HCT116 (cell line): Measurements from ENCODE around the gene GLO1. TPM values are rescaled to one million over a fixed set of nuclear protein-coding genes. Genes with fewer than 3 reads are reported as not detected.

Experiments
- ATAC-seq: fragments of 200-7000 bp; cut with Tn5 transposase; 2 replicates; pipeline ENCODE4 v1.9.1; 2020; ENCODE audit warnings: mild to moderate bottlenecking, moderate library complexity
- BruUV-seq: library from RNA; stranded (reverse); fragments of 400-500 nt; replicated peaks from 2 replicates; lab custom pipeline; 2021; lab: Mats Ljungman, UMichigan
- CTCF ChIA-PET: fragments of 300-600 bp; sonication (Branson Sonifier 250); formaldehyde crosslinking; loops from one replicate; lab custom pipeline; 2021; ENCODE audit warnings: antibody characterized with exemption; lab: Charles Lee
- POLR2A ChIA-PET: fragments of 300-600, 350-600 bp; sonication (Branson Sonifier 250); formaldehyde crosslinking; loops from one replicate; lab custom pipeline; 2021; ENCODE audit warnings: antibody characterized with exemption; lab: Charles Lee
- RAD21 ChIA-PET, 2 experiments: fragments of 300-600 bp; sonication (Branson Sonifier 250); formaldehyde crosslinking; loops; one replicate each; lab custom pipeline; 2023; ENCODE audit warnings: low total read pairs in 2 of 2; ENCODE audit not compliant: uncharacterized antibody in 2 of 2, unreplicated experiment in 2 of 2, low non-redundant PET in 1 of 2; lab: Charles Lee
- DNase-seq: peaks from one replicate; pipeline ENCODE4 v3.0.0-alpha.2; 2010; ENCODE audit warnings: low read depth, low spot score
- H2AFZ ChIP-seq: fragments of 200-600 bp; shearing (Covaris generic), sonication (generic); 2 replicates; pipeline ENCODE4 v1.6.1; 2017; ENCODE audit warnings: low read depth, mixed run types, mixed read lengths, antibody characterized with exemption, low read length; ENCODE audit not compliant: poor library complexity, severe bottlenecking
- H3K27ac ChIP-seq: 2 replicates; pipeline ENCODE4 v1.5.1; 2012; ENCODE audit warnings: low read depth, low read length
- H3K27me3 ChIP-seq: fragments of 200-600 bp; sonication (generic); 2 replicates; pipeline ENCODE4 v1.6.1; 2016; ENCODE audit warnings: mixed run types, low read length, mixed read lengths; ENCODE audit not compliant: insufficient read depth
- H3K36me3 ChIP-seq, 2 experiments: fragments of 200-500 bp in 1 of 2; fragments of 200-600 bp in 1 of 2; sonication (Bioruptor generic) in 1 of 2; sonication (generic) in 1 of 2; 2 replicates each; pipeline versions ENCODE4 v1.5.1 to v1.6.1; 2014 to 2016; ENCODE audit warnings: low read length in 2 of 2, inconsistent platforms in 1 of 2, mixed read lengths in 1 of 2, mixed run types in 1 of 2; ENCODE audit not compliant: insufficient read depth in 2 of 2, control insufficient read depth in 1 of 2
- H3K4me1 ChIP-seq, 2 experiments: fragments of 200-600 bp in 1 of 2; sonication (generic) in 1 of 2; 2 replicates each; pipeline versions ENCODE4 v1.5.1 to v1.6.1; 2012 to 2017; ENCODE audit warnings: low read length in 2 of 2, inconsistent platforms in 1 of 2, mild to moderate bottlenecking in 1 of 2, mixed read lengths in 1 of 2, mixed run types in 1 of 2, moderate library complexity in 1 of 2; ENCODE audit not compliant: insufficient read depth in 2 of 2, control insufficient read depth in 1 of 2
- H3K4me2 ChIP-seq: fragments of 200-600 bp; sonication (generic); 2 replicates; pipeline ENCODE4 v1.6.1; 2017; ENCODE audit warnings: mixed run types, low read length, mixed read lengths
- H3K4me3 ChIP-seq, 2 experiments: fragments of 200-600 bp in 1 of 2; sonication (generic) in 1 of 2; replicated peaks in 1 of 2; 2 replicates each; pipeline ENCODE4 v1.5.1; 2011 to 2016; ENCODE audit warnings: low read length in 2 of 2, control low read depth in 1 of 2, low read depth in 1 of 2, mild to moderate bottlenecking in 1 of 2, mixed read lengths in 1 of 2, mixed run types in 1 of 2
- H3K79me2 ChIP-seq: fragments of 200-600 bp; sonication (generic); 2 replicates; pipeline ENCODE4 v1.6.1; 2017; ENCODE audit warnings: mild to moderate bottlenecking, mixed run types, low read length, moderate library complexity, mixed read lengths; ENCODE audit not compliant: insufficient read depth
- H3K9ac ChIP-seq: fragments of 200-600 bp; sonication (generic); 2 replicates; pipeline ENCODE4 v1.6.1; 2016; ENCODE audit warnings: low read length, mixed read lengths
- H3K9me2 ChIP-seq: fragments of 200-600 bp; sonication (generic), shearing (Covaris generic); 2 replicates; pipeline ENCODE4 v1.6.1; 2017; ENCODE audit warnings: mixed run types, mild to moderate bottlenecking, moderate library complexity; ENCODE audit not compliant: insufficient read depth
- H3K9me3 ChIP-seq, 2 experiments: fragments of 200-500 bp in 1 of 2; fragments of 200-600 bp in 1 of 2; sonication (Bioruptor generic) in 1 of 2; sonication (generic) in 1 of 2; 2 replicates each; pipeline ENCODE4 v1.6.1; 2014 to 2017; ENCODE audit warnings: low read length in 2 of 2, mixed read lengths in 2 of 2, inconsistent platforms in 1 of 2, low read depth in 1 of 2, mild to moderate bottlenecking in 1 of 2, mixed run types in 1 of 2, moderate library complexity in 1 of 2; ENCODE audit not compliant: control insufficient read depth in 1 of 2, insufficient read depth in 1 of 2
- H4K20me1 ChIP-seq: fragments of 200-600 bp; sonication (generic), shearing (Covaris generic); 2 replicates; pipeline ENCODE4 v1.6.1; 2017; ENCODE audit warnings: mixed run types, mild to moderate bottlenecking, moderate library complexity; ENCODE audit not compliant: insufficient read depth
- EGR1 ChIP-seq: IDR thresholded peaks from 2 replicates; pipeline ENCODE4 v1.6.1; 2012; ENCODE audit warnings: low read depth
- JUND ChIP-seq: IDR thresholded peaks from 2 replicates; pipeline ENCODE4 v1.6.1; 2012
- SIN3A ChIP-seq: IDR thresholded peaks from 2 replicates; pipeline ENCODE4 v1.6.1; 2012; ENCODE audit warnings: low read depth
- SP1 ChIP-seq: IDR thresholded peaks from 2 replicates; pipeline ENCODE4 v1.6.1; 2012; ENCODE audit warnings: low read depth
- TCF7L2 ChIP-seq: IDR thresholded peaks from 2 replicates; pipeline ENCODE4 v1.7.0; 2011; ENCODE audit warnings: borderline replicate concordance, inconsistent platforms; ENCODE audit not compliant: insufficient read depth, insufficient read length; ENCODE audit errors: extremely low read depth
- ZBTB33 ChIP-seq: IDR thresholded peaks from 2 replicates; pipeline ENCODE4 v1.6.1; 2011; ENCODE audit warnings: mild to moderate bottlenecking, low read length, moderate library complexity; ENCODE audit not compliant: insufficient replicate concordance; ENCODE audit errors: extremely low read depth
- intact Hi-C: fragments of 100-400 bp; cut with micrococcal nuclease; formaldehyde crosslinking; loops from 2 replicates; pipeline ENCODE4 v1.10.0; 2022
- total RNA-seq: library from RNA; stranded (reverse); gene quantifications from one replicate; pipeline ENCODE4 v1.2.1, GENCODE V29; 2021; ENCODE audit not compliant: unreplicated experiment
- TF ChIP-seq, protein P1 (sequence below): IDR thresholded peaks from 2 replicates; pipeline ENCODE4 v1.6.1; 2012; ENCODE audit warnings: low read depth
- TF ChIP-seq, protein P2 (sequence below): IDR thresholded peaks from 2 replicates; pipeline ENCODE4 v1.6.1; 2012

Gene GLO1
- total RNA-seq, 1 experiment from 2014 or later: 191 TPM

DNA sequence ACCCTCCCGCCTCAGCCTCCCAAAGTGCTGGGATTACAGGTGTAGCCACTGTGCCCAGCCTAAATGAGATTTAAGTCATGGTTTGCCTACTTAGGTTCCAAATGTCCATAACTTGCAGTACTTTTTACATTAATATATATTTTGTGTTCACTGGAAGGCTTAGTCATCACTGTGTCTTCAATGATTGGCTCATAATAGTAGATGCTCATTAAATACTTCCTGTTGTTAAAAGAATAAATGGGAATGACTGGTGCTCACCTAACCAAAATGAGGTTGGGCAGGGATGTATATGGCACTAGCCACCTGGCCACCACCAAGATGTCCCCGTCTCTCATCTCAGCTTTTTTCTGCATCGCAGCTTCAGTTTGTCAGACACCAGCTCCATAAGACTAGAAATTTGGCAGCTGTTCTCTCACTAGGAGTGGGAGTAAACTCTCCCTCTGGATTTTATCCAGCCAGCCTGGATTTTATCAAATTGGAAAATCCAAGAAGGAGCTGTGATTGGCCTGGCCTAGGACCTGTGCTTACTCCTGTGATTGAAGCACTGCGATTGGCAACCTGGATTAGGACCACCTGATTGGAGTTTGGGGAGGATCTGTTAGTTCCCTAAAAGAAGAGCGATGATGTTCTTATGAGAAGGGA, 1.1 kb upstream of the GLO1 start:
- RAD21 ChIA-PET: no interaction called here
- H3K4me2 ChIP-seq: no peak overlapping the region
- no peak overlapping the region for H2AFZ ChIP-seq
- H3K9ac ChIP-seq: no peak overlapping the region
- H3K4me1 ChIP-seq: peaks cover 0 to 11% of the 10 kb centered on the region in 2 experiments; a peak in 2 of 4 replicates
- no peak for ATAC-seq
- POLR2A ChIA-PET: interaction anchor here (1.5 kb wide), 1 partner anchor 16 kb away, joined by 4 read pairs; no protein-coding TSS in a partner anchor
- H3K9me2 ChIP-seq: no peaks in the 10 kb centered on the region
- peaks cover 2 to 15% of the 10 kb centered on the region in 2 experiments; a peak in 2 of 4 replicates for H3K36me3 ChIP-seq
- CTCF ChIA-PET: no interaction called here
- TF ChIP-seq SP1: no peak
- no peak for TF ChIP-seq ZBTB33
- no peak for TF ChIP-seq TCF7L2
- TF ChIP-seq JUND: no peak
- TF ChIP-seq, protein P1, sequence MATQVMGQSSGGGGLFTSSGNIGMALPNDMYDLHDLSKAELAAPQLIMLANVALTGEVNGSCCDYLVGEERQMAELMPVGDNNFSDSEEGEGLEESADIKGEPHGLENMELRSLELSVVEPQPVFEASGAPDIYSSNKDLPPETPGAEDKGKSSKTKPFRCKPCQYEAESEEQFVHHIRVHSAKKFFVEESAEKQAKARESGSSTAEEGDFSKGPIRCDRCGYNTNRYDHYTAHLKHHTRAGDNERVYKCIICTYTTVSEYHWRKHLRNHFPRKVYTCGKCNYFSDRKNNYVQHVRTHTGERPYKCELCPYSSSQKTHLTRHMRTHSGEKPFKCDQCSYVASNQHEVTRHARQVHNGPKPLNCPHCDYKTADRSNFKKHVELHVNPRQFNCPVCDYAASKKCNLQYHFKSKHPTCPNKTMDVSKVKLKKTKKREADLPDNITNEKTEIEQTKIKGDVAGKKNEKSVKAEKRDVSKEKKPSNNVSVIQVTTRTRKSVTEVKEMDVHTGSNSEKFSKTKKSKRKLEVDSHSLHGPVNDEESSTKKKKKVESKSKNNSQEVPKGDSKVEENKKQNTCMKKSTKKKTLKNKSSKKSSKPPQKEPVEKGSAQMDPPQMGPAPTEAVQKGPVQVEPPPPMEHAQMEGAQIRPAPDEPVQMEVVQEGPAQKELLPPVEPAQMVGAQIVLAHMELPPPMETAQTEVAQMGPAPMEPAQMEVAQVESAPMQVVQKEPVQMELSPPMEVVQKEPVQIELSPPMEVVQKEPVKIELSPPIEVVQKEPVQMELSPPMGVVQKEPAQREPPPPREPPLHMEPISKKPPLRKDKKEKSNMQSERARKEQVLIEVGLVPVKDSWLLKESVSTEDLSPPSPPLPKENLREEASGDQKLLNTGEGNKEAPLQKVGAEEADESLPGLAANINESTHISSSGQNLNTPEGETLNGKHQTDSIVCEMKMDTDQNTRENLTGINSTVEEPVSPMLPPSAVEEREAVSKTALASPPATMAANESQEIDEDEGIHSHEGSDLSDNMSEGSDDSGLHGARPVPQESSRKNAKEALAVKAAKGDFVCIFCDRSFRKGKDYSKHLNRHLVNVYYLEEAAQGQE: no peak
- TF ChIP-seq SIN3A: no peak
- TF ChIP-seq EGR1: no peak
- TF ChIP-seq, protein P2, sequence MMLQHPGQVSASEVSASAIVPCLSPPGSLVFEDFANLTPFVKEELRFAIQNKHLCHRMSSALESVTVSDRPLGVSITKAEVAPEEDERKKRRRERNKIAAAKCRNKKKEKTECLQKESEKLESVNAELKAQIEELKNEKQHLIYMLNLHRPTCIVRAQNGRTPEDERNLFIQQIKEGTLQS: no peak
- no peaks in the 10 kb centered on the region for H3K27me3 ChIP-seq
- H3K4me3 ChIP-seq: no peak overlapping the region
- no peak overlapping the region for H3K27ac ChIP-seq
- H4K20me1 ChIP-seq: no peaks in the 10 kb centered on the region
- no peak for DNase-seq
- BruUV-seq: no TSS peak
- peaks cover 37% of the 10 kb centered on the region for H3K79me2 ChIP-seq
- no peaks in the 10 kb centered on the region for H3K9me3 ChIP-seq
- intact Hi-C loops: no loop called here
